ENCODE results near the gene DISP3. TPM values are rescaled to one million over a fixed set of nuclear protein-coding genes. Genes with fewer than 3 reads are reported as not detected.
A peak's percentile ranks its signal among the peaks of the same experiment; 100 is the strongest.

Gene DISP3
- total and polyA plus RNA-seq, 9 of the 15 experiments (the other 6 are each of a cell fraction or from before 2014, with no cell fraction given), result 0.03 to 0.19 (median 0.15) TPM; not detected in 5

- no peak for TF ChIP-seq ZBTB5 (IDR thresholded peaks at IDR 0.05)
- TF ChIP-seq TFAP4 (CRISPR knock-in tag; IDR thresholded peaks at IDR 0.05; ENCODE audit: borderline replicate concordance), result no peak
- TF ChIP-seq ZNF174 (CRISPR knock-in tag; IDR thresholded peaks at IDR 0.05), result no peak
- peak; percentile 86 for TF ChIP-seq ZFP36 (IDR thresholded peaks at IDR 0.05; ENCODE audit: low read depth, low read length, partially characterized antibody)
Measured at GRCh38 chr1:11569954-11570353, 91.0 kb downstream of the DISP3 start (continued).

GRCh38 chr1:11570821-11571380, 91.9 kb downstream of the DISP3 start:
- Histone ChIP-seq H3K9me3 (replicated peaks; ENCODE audit: control insufficient read depth, insufficient read depth, low read depth, low read length) (no peaks in the 10 kb centered on the region), H3K79me2 (ENCODE audit: control insufficient read depth, insufficient read depth, low read length) (no peaks in the 10 kb centered on the region), H3K36me3 (ENCODE audit: control insufficient read depth, insufficient read depth, low read length) (no peaks in the 10 kb centered on the region), H3K4me1 (replicated peaks in 1 of 2; ENCODE audit: control insufficient read depth in 2 of 2, insufficient read depth in 2 of 2, low read length in 2 of 2) (peaks cover 0 to 6% of the 10 kb centered on the region in 2 experiments; a peak in 1 of 5 replicates), H3K9ac (ENCODE audit: insufficient read depth in 1 of 2, low read depth in 2 of 2, low read length in 2 of 2) (peak overlapping the region in 1 of 2 experiments; percentile 26; a peak in 1 of 4 replicates), H3K9me1 (ENCODE audit: control insufficient read depth, insufficient read depth, low read length) (no peaks in the 10 kb centered on the region), H3K27ac (ENCODE audit: extremely low read depth, low read depth, low read length) (no peak overlapping the region), H2AFZ (ENCODE audit: low read depth, low read length) (no peak overlapping the region), H3K4me3 (no peak overlapping the region), H3K4me2 (ENCODE audit: insufficient read depth, low read length) (no peak overlapping the region), H3K27me3 (ENCODE audit: control insufficient read depth in 2 of 2, insufficient read depth in 2 of 2, low read length in 2 of 2) (peaks cover 32 to 83% of the 10 kb centered on the region in 2 experiments), H4K20me1 (replicated peaks; ENCODE audit: control insufficient read depth, insufficient read depth, low read length) (peaks cover 7% of the 10 kb centered on the region)
- ChIA-PET POLR2A (interaction anchor here (0.7 to 1.2 kb wide), 2 partner anchors 23 to 27 kb away, joined by 3 to 4 read pairs; no protein-coding TSS in a partner anchor), CTCF (ENCODE audit: low intra/inter-chr PET ratio) (no interaction called here)
- 5% methylated on average over 16 of the region's 16 CpGs for WGBS (ENCODE audit: insufficient coverage, low coverage, missing lambda C conversion rate)
- FAIRE-seq (no peak), ATAC-seq (no peak), DNase-seq (ENCODE audit: extremely low read depth in 1 of 4, low spot score in 3 of 4) (no peak)
- TF ChIP-seq ZNF696 (CRISPR knock-in tag; conservative IDR thresholded peaks at IDR 0.05), result no peak
- TF ChIP-seq TFAP4 (CRISPR knock-in tag; IDR thresholded peaks at IDR 0.05; ENCODE audit: borderline replicate concordance), result peak; percentile 35; the same call in 1 of the 2 replicates
- no peak for TF ChIP-seq PKNOX1 (IDR thresholded peaks at IDR 0.05)
- in situ Hi-C loops (cut with MboI) (no loop called here), intact Hi-C loops (cut with micrococcal nuclease) (no loop called here)
- no TSS peak for BruUV-seq (replicated peaks)
